ENCODE data around the gene HERPUD1. TPM values are rescaled to one million over a fixed set of nuclear protein-coding genes. Genes with fewer than 3 reads are reported as not detected.

HERPUD1 gene
- total RNA-seq, 1 experiment from 2014 or later = 45.2 TPM

GRCh38 chr16:56912746-56913708 lies 18.9 kb upstream of the HERPUD1 start:
- H3K9me3 ChIP-seq (ENCODE audit: control insufficient read depth, insufficient read depth, low read depth, low read length) = no peaks in the 10 kb centered on the region
- in situ Hi-C loops (cut with HindIII; ENCODE audit: low pct_unique_long_range_greater_than_20kb, low sequenced_read_pairs) = no loop called here
- no peaks in the 10 kb centered on the region for H3K36me3 ChIP-seq (ENCODE audit: control insufficient read depth, insufficient read depth, low read length)
- intact Hi-C loops (cut with micrococcal nuclease; ENCODE audit: unreplicated experiment) = no loop called here
- H3K27ac ChIP-seq (ENCODE audit: low read length) = no peak overlapping the region
- no peak for DNase-seq (ENCODE audit: low read depth, low spot score)
- H3K27me3 ChIP-seq (ENCODE audit: control insufficient read depth, insufficient read depth, low read length) = no peaks in the 10 kb centered on the region
- TF ChIP-seq REST (IDR thresholded peaks at IDR 0.05; ENCODE audit: insufficient read depth in 1 of 2, low read depth in 2 of 2, low read length in 1 of 2) (no peak), POLR2AphosphoS5 (IDR thresholded peaks at IDR 0.05; ENCODE audit: low read depth, low read length) (no peak), SIN3A (IDR thresholded peaks at IDR 0.05; ENCODE audit: borderline replicate concordance, insufficient read depth, low read depth, low read length) (no peak)
- ChIA-PET CTCF (no interaction called here), POLR2A (interaction anchor here (0.6 kb wide), 1 partner anchor 19 kb away, joined by 5 read pairs; the partner anchor contains the start of gene HERPUD1)
- ATAC-seq = no peak
- BruUV-seq (replicated peaks) = no TSS peak
- no peak overlapping the region for H3K4me3 ChIP-seq (ENCODE audit: low read depth in 2 of 2, low read length in 2 of 2)
- no peaks in the 10 kb centered on the region for H3K4me1 ChIP-seq (ENCODE audit: control insufficient read depth, insufficient read depth, low read length)

GRCh38 chr16:56914896-56915295 lies 17.0 kb upstream of the HERPUD1 start:
- CTCF ChIA-PET = no interaction called here

More at GRCh38 chr16:56914896-56915295, 17.0 kb upstream of the HERPUD1 start:
- H3K36me3 ChIP-seq (ENCODE audit: control insufficient read depth, insufficient read depth, low read length) = no peaks in the 10 kb centered on the region
- no peaks in the 10 kb centered on the region for H3K9me3 ChIP-seq (ENCODE audit: control insufficient read depth, insufficient read depth, low read depth, low read length)
- no peaks in the 10 kb centered on the region for H3K4me1 ChIP-seq (ENCODE audit: control insufficient read depth, insufficient read depth, low read length)
- no peaks in the 10 kb centered on the region for H3K27me3 ChIP-seq (ENCODE audit: control insufficient read depth, insufficient read depth, low read length)
- in situ Hi-C loops (cut with HindIII; ENCODE audit: low pct_unique_long_range_greater_than_20kb, low sequenced_read_pairs) (no loop called here), intact Hi-C loops (cut with micrococcal nuclease; ENCODE audit: unreplicated experiment) (no loop called here)
- ATAC-seq = no peak
- no peak for DNase-seq (ENCODE audit: low read depth, low spot score)
- H3K27ac ChIP-seq (ENCODE audit: low read length) = no peak overlapping the region
- POLR2A ChIA-PET = no interaction called here
- no peak overlapping the region for H3K4me3 ChIP-seq (ENCODE audit: low read depth in 2 of 2, low read length in 2 of 2)
- BruUV-seq (replicated peaks) = no TSS peak
- TF ChIP-seq SIN3A (IDR thresholded peaks at IDR 0.05; ENCODE audit: borderline replicate concordance, insufficient read depth, low read depth, low read length) = no peak
- no peak for TF ChIP-seq TCF7L2 (IDR thresholded peaks at IDR 0.05; ENCODE audit: low read depth, low read length)
- no peak for TF ChIP-seq CTCF (IDR thresholded peaks at IDR 0.05)
- no peak for TF ChIP-seq POLR2AphosphoS5 (IDR thresholded peaks at IDR 0.05; ENCODE audit: low read depth, low read length)
- TF ChIP-seq REST (IDR thresholded peaks at IDR 0.05; ENCODE audit: insufficient read depth in 1 of 2, low read depth in 2 of 2, low read length in 1 of 2) = no peak
